NCI-H1930 (cell line): ENCODE measurements around the gene AUTS2.

ENCODE experiments used
- DNase-seq, 2 experiments: peaks; one replicate each; lab custom pipeline; 2025; lab: John Stamatoyannopoulos, UW

The AUTS2 gene

DNA sequence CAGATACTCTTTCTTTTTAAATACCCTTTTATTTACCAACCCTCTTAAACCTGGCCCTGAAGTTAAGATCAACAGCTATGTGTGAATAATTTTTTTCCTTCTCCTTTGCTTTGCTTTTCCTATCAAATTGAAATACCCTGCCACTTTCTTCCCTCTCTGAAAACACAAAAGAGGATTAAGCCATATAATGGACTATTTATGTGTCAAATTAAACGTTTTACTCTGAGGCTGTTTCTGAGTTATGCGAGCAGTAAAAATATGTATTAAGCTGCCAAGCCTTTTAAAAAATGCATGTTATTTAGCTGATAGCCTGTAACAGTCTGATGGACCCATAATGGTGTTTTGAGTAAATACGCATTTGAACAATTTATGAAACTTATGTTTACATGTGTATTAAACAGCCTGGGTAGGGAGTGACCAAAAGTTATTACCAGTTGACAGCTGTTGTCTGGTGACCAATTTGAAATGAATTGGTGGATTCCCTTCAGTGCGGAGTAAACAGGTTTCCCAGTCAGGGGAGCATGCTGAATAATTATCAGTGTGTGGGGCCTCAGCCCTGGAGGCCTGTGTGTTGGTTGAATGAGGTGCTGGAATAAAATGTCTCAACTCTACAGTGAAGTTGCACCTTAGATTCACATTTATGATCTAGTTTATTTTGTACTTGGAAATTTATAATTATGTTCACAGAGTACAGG is 89.6 kb downstream of the AUTS2 start:
- peak; percentile 90 to 96 for DNase-seq

GRCh38 chr7:69690329-69690728 is 92.1 kb downstream of the AUTS2 start:
- DNase-seq: no peak

GRCh38 chr7:69691327-69691726 is 93.1 kb downstream of the AUTS2 start:
- DNase-seq: no peak

DNA sequence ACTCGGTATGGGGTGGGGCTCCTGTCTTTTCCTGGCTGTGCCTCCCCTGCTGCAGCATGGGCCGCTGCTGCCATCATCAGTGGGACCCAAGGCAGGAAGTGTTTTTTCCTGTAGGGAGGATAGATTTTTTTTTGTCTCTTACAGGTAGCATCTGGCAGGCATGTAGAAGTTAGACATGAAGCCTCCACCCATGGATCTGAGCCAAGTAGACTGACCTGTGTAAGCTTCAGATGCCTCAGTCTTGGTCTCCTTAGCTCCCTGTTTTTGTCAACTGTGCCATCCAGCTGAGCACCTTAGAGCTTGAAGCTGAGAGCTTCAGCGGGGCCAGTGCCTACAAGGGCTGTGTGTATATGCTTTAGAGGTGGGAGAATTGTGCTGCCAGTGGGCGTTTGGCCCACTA is 93.5 kb downstream of the AUTS2 start:
- DNase-seq: no peak

GRCh38 chr7:69692611-69693010 is 94.3 kb downstream of the AUTS2 start:
- no peak for DNase-seq

DNA sequence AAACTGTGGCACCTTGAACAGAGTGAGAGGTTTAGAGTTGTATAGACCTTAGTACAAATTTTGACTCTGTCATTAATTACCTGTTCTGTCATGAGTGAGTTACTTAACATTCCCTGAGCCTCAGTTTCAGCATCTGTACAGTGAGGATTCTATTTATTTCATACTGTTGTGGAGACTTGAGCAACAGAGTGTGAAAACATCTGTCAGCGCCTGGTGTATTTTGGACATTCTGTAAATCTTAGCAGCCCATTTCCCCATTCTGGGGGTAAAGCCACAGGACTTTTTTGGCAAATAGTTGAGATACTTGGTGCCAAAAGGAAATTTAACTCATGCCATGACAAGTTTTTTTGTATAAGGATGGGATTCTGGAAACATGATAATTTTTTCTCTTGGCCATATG is 94.8 kb downstream of the AUTS2 start:
- DNase-seq: no peak

DNA sequence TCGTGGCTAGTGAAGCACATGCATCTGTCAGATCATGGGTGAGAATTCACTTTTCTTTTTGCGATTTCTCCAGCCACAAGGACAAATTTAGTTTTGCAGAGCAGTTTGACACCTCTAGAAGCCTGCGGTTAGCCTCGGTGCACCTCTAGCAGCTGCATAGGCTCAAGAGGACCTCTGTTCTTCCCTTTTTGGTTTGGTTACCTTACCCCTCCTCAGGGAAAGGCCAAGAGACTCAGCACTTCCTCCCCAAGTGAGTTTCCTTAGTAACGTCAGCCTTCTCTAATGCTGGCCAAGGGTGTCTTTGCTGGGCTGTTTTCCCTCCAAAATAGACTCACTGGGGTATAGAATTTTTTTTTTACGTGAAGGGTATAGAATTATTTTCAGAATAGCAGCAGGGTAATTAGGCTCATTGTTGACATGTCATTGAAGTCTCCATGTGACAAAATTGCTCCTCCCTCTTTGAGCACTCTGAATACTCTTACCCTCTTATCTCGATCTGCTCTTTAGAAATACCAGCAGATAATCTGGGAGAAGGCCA is 97.8 kb downstream of the AUTS2 start:
- DNase-seq: no peak

GRCh38 chr7:69696686-69697685 is 98.7 kb downstream of the AUTS2 start:
- DNase-seq: no peak

DNA sequence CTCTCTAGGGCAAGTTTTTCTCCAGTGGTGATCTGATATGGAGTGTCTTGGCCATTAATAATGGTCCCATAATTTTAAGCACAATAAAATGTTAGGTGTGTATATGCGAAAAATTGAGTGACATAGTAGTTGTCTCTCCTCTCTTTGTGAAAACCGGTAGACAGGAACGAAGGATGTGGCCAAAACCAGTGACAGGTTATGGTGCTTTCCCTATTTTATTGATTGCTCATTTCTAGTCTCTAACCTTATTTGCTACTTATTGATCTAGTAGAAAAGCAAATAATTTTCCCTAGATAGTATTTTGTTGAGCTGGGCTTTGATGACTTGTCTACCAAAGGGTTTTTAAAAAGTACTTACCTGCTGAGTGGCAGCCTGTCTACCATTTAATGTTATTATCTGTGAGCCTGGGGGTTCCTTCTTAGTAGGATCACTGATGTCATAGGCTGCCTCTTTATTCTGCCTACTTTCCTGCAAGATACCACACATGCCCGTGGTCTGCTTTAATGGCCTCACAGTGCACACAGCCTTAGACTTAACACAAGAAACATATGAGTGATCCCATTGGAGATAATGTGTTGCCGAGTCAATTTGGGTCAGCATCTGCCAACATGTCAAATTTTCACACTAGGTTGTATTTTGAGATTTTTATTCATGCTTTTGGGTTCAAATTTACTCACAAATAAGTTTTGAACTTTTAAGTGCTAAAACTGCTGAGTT is 100.0 kb downstream of the AUTS2 start:
- DNase-seq: no peak

GRCh38 chr7:69699931-69700330 is 101.7 kb downstream of the AUTS2 start:
- DNase-seq: no peak

DNA sequence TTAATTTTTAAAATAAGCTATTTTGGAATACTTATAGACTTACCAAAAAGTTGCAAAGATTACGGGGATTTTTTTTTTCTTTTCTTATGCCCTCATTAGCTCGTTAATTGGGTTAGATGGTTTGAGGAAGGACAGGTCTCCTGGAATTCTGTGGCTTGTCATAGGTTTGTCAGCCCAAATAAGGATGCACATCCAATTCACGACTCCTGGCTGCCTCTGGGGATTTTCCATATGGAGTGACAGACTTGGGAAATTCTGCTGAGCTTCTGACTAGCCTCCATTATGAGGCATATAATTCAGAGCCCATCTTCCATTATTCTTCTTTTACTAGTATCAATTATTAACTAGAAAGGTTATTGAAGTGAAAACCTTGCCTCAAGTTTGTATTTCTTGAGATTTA is 102.1 kb downstream of the AUTS2 start:
- DNase-seq: no peak

DNA sequence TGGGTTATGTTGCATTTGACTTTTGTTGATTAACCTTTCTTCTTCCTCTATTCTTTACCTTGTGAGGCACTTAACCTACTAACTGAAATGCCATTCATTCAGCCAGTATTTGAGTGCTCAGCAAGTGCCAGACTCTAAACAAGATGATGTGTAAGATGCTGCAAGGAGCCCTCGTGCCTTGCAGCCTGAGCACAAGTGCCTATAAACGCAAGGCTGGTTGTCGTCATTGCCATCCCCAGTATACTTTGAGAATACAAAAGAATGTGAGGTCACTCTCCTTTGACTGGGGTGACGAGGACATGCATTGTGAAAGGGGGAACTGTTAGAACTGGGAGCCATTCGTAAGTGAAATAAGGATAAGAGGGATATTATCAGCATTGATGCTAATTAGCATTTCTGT is 103.0 kb downstream of the AUTS2 start:
- no peak for DNase-seq

- no peak for DNase-seq
Observed at GRCh38 chr7:69702357-69702756, 104.1 kb downstream of the AUTS2 start.

DNA sequence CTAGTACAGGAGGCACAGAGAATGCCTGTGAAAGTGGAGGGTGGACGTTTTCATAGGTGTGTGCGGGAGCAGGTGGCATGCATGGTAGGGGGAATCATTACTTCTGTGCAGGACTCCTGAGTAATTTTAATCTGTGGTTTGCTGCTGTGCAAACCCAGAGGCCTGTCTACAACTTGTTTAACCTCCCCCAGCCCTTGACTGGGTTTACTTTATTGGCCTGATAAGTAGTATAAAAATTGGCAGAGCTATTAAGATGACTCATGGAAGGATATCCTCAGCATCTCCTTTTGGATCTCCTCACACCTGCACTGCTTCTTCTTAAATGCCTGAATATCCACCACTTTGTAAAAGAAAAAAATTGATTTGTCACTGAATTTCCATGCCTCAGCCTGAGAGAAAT is 104.8 kb downstream of the AUTS2 start:
- DNase-seq: no peak

DNA sequence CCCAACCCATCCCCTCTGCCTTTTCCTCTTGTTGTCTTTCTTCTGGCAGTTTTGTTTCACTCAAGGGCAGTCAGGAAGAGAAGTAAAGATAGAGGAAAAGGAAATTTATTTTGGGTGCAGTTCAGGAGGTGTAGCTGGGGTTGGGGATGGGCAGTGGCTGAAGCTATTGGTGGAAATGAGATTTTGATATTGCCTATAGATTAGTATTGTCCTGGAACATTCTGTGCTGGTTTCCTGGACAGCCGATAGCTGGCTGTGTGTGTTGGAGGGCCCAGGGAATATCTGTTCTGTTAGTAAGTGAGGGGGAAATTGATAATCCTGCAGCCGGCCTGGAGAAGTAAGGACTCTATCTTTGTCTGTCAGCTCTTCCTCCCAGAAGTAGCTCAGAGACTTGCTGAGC is 107.8 kb downstream of the AUTS2 start:
- no peak for DNase-seq

- DNase-seq: no peak
Observed at GRCh38 chr7:69708857-69709256, 110.6 kb downstream of the AUTS2 start.

DNA sequence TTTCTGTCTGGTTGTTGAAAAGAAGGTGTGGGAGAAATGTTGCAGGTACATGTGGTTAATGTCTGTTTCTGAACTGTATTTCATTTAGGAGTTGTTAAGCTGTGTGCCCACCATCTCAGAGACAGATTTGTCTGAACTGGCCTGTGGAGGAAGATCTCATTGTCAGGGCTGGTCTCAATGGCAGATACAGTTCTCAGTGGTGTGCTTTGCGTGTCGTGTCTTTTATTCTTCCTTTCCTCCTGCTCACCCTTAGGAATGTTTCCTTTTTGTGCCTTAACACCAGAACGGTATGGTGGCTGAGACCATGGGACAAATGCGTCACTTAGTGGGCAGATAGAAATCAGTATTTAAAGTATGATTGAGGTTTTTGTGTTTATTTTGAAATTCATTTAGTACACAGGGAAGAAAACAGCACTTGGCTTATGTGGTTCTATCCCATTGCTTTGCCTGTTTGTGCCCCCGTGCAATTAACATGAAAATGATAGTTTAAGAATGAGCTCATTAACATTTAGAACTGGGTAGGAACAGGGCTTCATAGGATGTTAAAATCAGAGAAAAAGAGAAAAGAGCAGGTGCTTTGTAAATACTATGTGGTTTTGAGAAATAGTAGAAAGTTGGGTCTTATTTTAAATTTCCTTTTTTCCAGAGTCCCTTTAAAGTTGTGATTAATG is 112.6 kb downstream of the AUTS2 start:
- no peak for DNase-seq

DNA sequence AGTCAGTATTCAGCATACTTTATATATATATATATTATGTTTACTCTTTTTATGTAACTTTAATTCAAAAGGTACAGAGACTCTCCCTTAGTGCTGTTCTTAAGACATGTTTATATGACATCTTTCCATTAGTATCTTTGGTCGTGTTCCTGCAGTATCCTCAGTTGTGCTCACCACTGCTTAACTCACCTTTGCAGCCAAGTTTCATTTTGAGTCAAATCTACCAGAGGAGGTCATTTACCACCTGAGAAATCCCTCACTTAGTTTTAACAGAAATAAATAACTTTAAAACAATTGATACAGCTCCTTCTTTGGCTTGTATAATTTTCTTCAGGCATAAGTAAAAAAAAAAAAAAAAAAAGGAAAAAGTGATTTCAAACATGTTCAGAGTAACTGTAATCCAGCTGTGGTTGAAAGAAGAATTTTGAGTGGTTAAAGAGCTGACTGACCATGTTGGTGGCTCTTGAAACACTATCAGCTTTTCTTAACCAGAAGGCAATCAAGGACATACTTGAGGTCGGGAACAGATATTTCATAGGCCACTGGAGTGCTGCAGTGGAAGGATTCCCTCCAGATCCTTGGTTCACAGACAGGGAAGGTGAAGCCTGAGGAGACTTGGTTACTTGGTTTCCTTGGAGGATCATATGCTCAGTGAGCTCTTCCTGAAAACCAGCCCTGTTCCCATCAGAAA is 116.8 kb downstream of the AUTS2 start:
- no peak for DNase-seq

DNA sequence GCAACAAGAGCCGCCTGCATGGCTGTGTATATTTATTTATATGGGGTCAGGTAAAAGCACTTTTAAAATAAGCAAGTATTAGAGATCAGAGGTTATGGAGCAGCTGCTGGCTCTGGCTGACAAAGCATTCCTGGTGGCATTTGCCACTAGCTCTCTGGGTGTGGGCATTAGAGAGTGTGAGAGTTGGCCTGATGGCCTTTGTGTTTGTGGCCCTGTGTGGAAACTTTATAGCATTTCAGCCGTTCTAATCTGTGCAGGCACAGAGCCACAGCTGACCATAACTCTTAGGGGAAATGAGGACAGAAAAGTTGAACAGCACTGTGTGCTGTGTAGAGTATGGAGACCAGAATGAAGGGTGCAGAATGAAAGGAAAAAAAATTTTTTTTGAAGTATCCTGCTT is 118.9 kb downstream of the AUTS2 start:
- no peak for DNase-seq

DNA sequence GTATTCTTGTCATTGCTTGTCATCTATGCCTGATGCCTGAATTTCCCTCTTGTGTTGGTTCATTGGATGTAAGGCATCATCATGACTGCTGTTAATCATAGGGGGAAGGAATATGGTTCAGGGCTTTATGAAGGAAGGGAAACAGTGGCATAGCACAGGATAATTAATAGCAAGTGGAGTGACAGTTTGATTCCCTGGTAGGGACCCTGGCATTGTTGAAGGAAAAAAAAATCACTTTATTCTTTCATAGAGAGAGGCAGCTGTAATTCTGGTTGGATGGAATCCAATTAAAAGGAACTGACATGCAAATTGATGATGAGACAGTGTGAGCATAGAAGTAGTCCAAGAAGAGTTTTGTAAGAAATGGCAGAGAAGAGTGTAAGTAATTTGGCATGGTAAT is 121.4 kb downstream of the AUTS2 start:
- no peak for DNase-seq

DNA sequence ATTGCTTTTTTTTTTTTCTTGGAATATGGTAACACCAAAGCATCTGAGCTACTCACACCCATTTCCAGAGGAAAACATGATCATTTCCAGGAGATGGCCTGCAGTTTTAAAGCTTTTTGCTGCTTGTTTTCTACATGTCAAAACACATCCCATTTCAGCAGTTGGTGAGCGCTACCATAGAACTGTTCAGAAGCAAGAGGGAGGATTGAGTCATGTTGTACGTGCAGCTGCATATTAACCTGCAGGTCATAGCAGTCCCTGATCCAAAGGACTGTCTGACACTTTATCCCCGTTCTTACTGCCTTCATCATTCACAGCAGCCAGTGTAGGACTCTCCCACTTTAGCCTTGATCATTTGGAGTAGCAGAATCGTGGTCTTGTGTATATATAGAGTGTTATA is 124.6 kb downstream of the AUTS2 start:
- DNase-seq: no peak
